ENCODE measurements around the gene EXOC3L2. TPM values are rescaled to one million over a fixed set of nuclear protein-coding genes. Genes with fewer than 3 reads are reported as not detected.
"Not testable (repeated sequence)": the region's sequence is repeated elsewhere in the genome, so short reads cannot be mapped to it uniquely, and the experiment has no call there.

The EXOC3L2 gene
- total RNA-seq, 1 donor from 2014 or later, result 5.5 TPM

- peaks cover 25% of the 10 kb centered on the region for H3K4me1 Mint-ChIP-seq (ENCODE audit: unreplicated experiment)
- DNase-seq (ENCODE audit: low spot score), result no peak
- no peaks in the 10 kb centered on the region for H3K9me3 Mint-ChIP-seq (ENCODE audit: unreplicated experiment)
- TF ChIP-seq CTCF (IDR thresholded peaks at IDR 0.05; ENCODE audit: unreplicated experiment), result no peak
- H3K27me3 Mint-ChIP-seq (ENCODE audit: unreplicated experiment), result peaks cover 14% of the 10 kb centered on the region
- H3K27ac Mint-ChIP-seq (ENCODE audit: unreplicated experiment), result no peak overlapping the region
- H3K36me3 Mint-ChIP-seq (ENCODE audit: low read depth, unreplicated experiment), result peaks cover 21% of the 10 kb centered on the region
- no peak overlapping the region for H3K4me3 Mint-ChIP-seq (ENCODE audit: unreplicated experiment)
These were observed 9.7 kb downstream of the EXOC3L2 start for GRCh38 chr19:45235485-45235884.

GRCh38 chr19:45234089-45234869 lies 10.9 kb downstream of the EXOC3L2 start:
- Mint-ChIP-seq H3K36me3 (ENCODE audit: low read depth, unreplicated experiment) (peaks cover 21% of the 10 kb centered on the region), H3K27me3 (ENCODE audit: unreplicated experiment) (peaks cover 14% of the 10 kb centered on the region), H3K27ac (ENCODE audit: unreplicated experiment) (no peak overlapping the region), H3K4me1 (ENCODE audit: unreplicated experiment) (peaks cover 25% of the 10 kb centered on the region), H3K9me3 (ENCODE audit: unreplicated experiment) (no peaks in the 10 kb centered on the region), H3K4me3 (ENCODE audit: unreplicated experiment) (no peak overlapping the region)
- TF ChIP-seq CTCF (IDR thresholded peaks at IDR 0.05; ENCODE audit: unreplicated experiment), result no peak
- DNase-seq (ENCODE audit: low spot score), result peak; percentile 41

- no peak for DNase-seq (ENCODE audit: low spot score)
- Mint-ChIP-seq H3K36me3 (ENCODE audit: low read depth, unreplicated experiment) (peaks cover 13% of the 10 kb centered on the region), H3K27me3 (ENCODE audit: unreplicated experiment) (peaks cover 14% of the 10 kb centered on the region), H3K27ac (ENCODE audit: unreplicated experiment) (no peak overlapping the region), H3K4me3 (ENCODE audit: unreplicated experiment) (no peak overlapping the region), H3K9me3 (ENCODE audit: unreplicated experiment) (no peaks in the 10 kb centered on the region), H3K4me1 (ENCODE audit: unreplicated experiment) (peaks cover 25% of the 10 kb centered on the region)
- TF ChIP-seq CTCF (IDR thresholded peaks at IDR 0.05; ENCODE audit: unreplicated experiment), result no peak
These were observed 13.3 kb downstream of the EXOC3L2 start for GRCh38 chr19:45231891-45232290.

- H3K4me3 Mint-ChIP-seq (ENCODE audit: unreplicated experiment); H3K27ac Mint-ChIP-seq (ENCODE audit: unreplicated experiment); H3K9me3 Mint-ChIP-seq (ENCODE audit: unreplicated experiment); DNase-seq (ENCODE audit: low spot score); H3K27me3 Mint-ChIP-seq (ENCODE audit: unreplicated experiment): not testable (repeated sequence)
- H3K4me1 Mint-ChIP-seq (ENCODE audit: unreplicated experiment), result peaks cover 11% of the 10 kb centered on the region
- peaks cover 17% of the 10 kb centered on the region for H3K36me3 Mint-ChIP-seq (ENCODE audit: low read depth, unreplicated experiment)
These were observed 16.2 kb downstream of the EXOC3L2 start for GRCh38 chr19:45229056-45229455.

- Mint-ChIP-seq H3K4me1 (ENCODE audit: unreplicated experiment) (peaks cover 3% of the 10 kb centered on the region), H3K27me3 (ENCODE audit: unreplicated experiment) (peaks cover 4% of the 10 kb centered on the region), H3K27ac (ENCODE audit: unreplicated experiment) (no peak overlapping the region), H3K9me3 (ENCODE audit: unreplicated experiment) (no peaks in the 10 kb centered on the region), H3K36me3 (ENCODE audit: low read depth, unreplicated experiment) (peaks cover 4% of the 10 kb centered on the region), H3K4me3 (ENCODE audit: unreplicated experiment) (no peak overlapping the region)
- TF ChIP-seq CTCF (IDR thresholded peaks at IDR 0.05; ENCODE audit: unreplicated experiment), result no peak
- no peak for DNase-seq (ENCODE audit: low spot score)
These were observed 20.6 kb downstream of the EXOC3L2 start for GRCh38 chr19:45224645-45225044.
